Parathyroid adenoma (tissue), 2 donors: Measurements from ENCODE around the gene HGF.
"Not testable (repeated sequence)": the region's sequence is repeated elsewhere in the genome, so short reads cannot be mapped to it uniquely, and the experiment has no call there.

ENCODE experiments used
- H2AFZ ChIP-seq: fragments of 300-600 bp; sonication (generic); one replicate; pipeline ENCODE4 v1.7.0; 2017; ENCODE audit warnings: antibody characterized with exemption, mild to moderate bottlenecking
- H3K27ac ChIP-seq: fragments of 300-600 bp; sonication (generic); one replicate; pipeline ENCODE4 v1.7.0; 2017
- H3K27me3 ChIP-seq: fragments of 300-600 bp; sonication (generic); one replicate; pipeline ENCODE4 v1.7.0; 2017; ENCODE audit warnings: low read length; ENCODE audit not compliant: control insufficient read depth, insufficient read depth
- H3K36me3 ChIP-seq: fragments of 300-600 bp; sonication (generic); one replicate; pipeline ENCODE4 v1.7.0; 2017; ENCODE audit warnings: low read length; ENCODE audit not compliant: control insufficient read depth, insufficient read depth
- H3K4me1 ChIP-seq: fragments of 300-600 bp; sonication (generic); one replicate; pipeline ENCODE4 v1.7.0; 2017; ENCODE audit warnings: control low read depth
- H3K4me2 ChIP-seq: fragments of 300-600 bp; sonication (generic); one replicate; pipeline ENCODE4 v1.7.0; 2017; ENCODE audit warnings: low read length
- H3K4me3 ChIP-seq: fragments of 300-600 bp; sonication (generic); one replicate; pipeline ENCODE4 v1.7.0; 2017; ENCODE audit warnings: low read depth, low read length
- H3K79me2 ChIP-seq: fragments of 300-600 bp; sonication (generic); one replicate; pipeline ENCODE4 v1.7.0; 2017; ENCODE audit warnings: control low read depth
- H3K9ac ChIP-seq: fragments of 300-600 bp; sonication (generic); one replicate; pipeline ENCODE4 v1.7.0; 2017; ENCODE audit warnings: mild to moderate bottlenecking
- H3K9me3 ChIP-seq: fragments of 300-600 bp; sonication (generic); one replicate; pipeline ENCODE4 v1.7.0; 2017; ENCODE audit warnings: low read length; ENCODE audit not compliant: control insufficient read depth
- CTCF ChIP-seq: fragments of 300-600 bp; sonication (generic); IDR thresholded peaks from one replicate; pipeline ENCODE4 v1.7.0; 2017; ENCODE audit warnings: antibody characterized with exemption, mild to moderate bottlenecking
- donor health status: primary hyperparathyroidism.

HGF gene

GRCh38 chr7:81810476-81811155 is 40.8 kb upstream of the HGF start:
- Histone ChIP-seq H3K36me3 (no peaks in the 10 kb centered on the region), H3K9me3 (no peaks in the 10 kb centered on the region), H3K4me3 (no peak overlapping the region), H3K4me2 (no peak overlapping the region), H2AFZ (no peak overlapping the region), H3K27ac (no peak overlapping the region), H3K27me3 (no peaks in the 10 kb centered on the region), H3K4me1 (no peaks in the 10 kb centered on the region), H3K79me2 (no peaks in the 10 kb centered on the region), H3K9ac (no peak overlapping the region)
- no peak for TF ChIP-seq CTCF

- H3K4me2 ChIP-seq, H3K4me3 ChIP-seq, H3K79me2 ChIP-seq, H3K9me3 ChIP-seq, H2AFZ ChIP-seq, H3K4me1 ChIP-seq, H3K36me3 ChIP-seq, H3K27ac ChIP-seq, H3K27me3 ChIP-seq, H3K9ac ChIP-seq: not testable (repeated sequence)
Measured at GRCh38 chr7:81808310-81808709, 38.5 kb upstream of the HGF start.

- no peaks in the 10 kb centered on the region for H3K27me3 ChIP-seq
- H3K9ac ChIP-seq, result no peak overlapping the region
- no peak overlapping the region for H3K4me2 ChIP-seq
- no peak overlapping the region for H3K4me3 ChIP-seq
- H3K27ac ChIP-seq, result no peak overlapping the region
- no peak overlapping the region for H2AFZ ChIP-seq
- H3K9me3 ChIP-seq, result no peaks in the 10 kb centered on the region
- H3K4me1 ChIP-seq, result no peaks in the 10 kb centered on the region
- H3K79me2 ChIP-seq, result no peaks in the 10 kb centered on the region
- H3K36me3 ChIP-seq, result no peaks in the 10 kb centered on the region
- no peak for TF ChIP-seq CTCF
Measured at GRCh38 chr7:81803267-81803666, 33.4 kb upstream of the HGF start.

GRCh38 chr7:81802251-81802650 is 32.4 kb upstream of the HGF start:
- Histone ChIP-seq H3K27me3 (no peaks in the 10 kb centered on the region), H2AFZ (no peak overlapping the region), H3K27ac (no peak overlapping the region), H3K36me3 (no peaks in the 10 kb centered on the region), H3K4me2 (no peak overlapping the region), H3K9ac (no peak overlapping the region), H3K4me3 (no peak overlapping the region), H3K79me2 (no peaks in the 10 kb centered on the region), H3K4me1 (no peaks in the 10 kb centered on the region), H3K9me3 (no peaks in the 10 kb centered on the region)
- no peak for TF ChIP-seq CTCF

- H3K27me3 ChIP-seq, result no peaks in the 10 kb centered on the region
- H3K27ac ChIP-seq, result no peak overlapping the region
- no peak for TF ChIP-seq CTCF
Measured at GRCh38 chr7:81801532-81801931, 31.7 kb upstream of the HGF start.

More at GRCh38 chr7:81801532-81801931, 31.7 kb upstream of the HGF start:
- Histone ChIP-seq H3K4me3 (no peak overlapping the region), H3K36me3 (no peaks in the 10 kb centered on the region), H3K4me2 (no peak overlapping the region), H3K4me1 (no peaks in the 10 kb centered on the region), H3K79me2 (no peaks in the 10 kb centered on the region), H3K9me3 (no peaks in the 10 kb centered on the region), H3K9ac (no peak overlapping the region), H2AFZ (no peak overlapping the region)
